Endothelial cell of umbilical vein (primary cell): ENCODE data around the gene KANSL1L. TPM values are rescaled to one million over a fixed set of nuclear protein-coding genes. Genes with fewer than 3 reads are reported as not detected.

ENCODE experiments used
- BruUV-seq: library from RNA; stranded (reverse); fragments of 400-500 nt; replicated peaks from 2 replicates; lab custom pipeline; 2021; lab: Mats Ljungman, UMichigan
- CTCF ChIA-PET: fragments of 300-600, 350-600 bp; sonication (Branson Sonifier 250); formaldehyde crosslinking; loops from one replicate; lab custom pipeline; 2021; ENCODE audit warnings: antibody characterized with exemption, inconsistent platforms; lab: Charles Lee
- POLR2A ChIA-PET: fragments of 300-600, 350-600 bp; sonication (Branson Sonifier 250); formaldehyde crosslinking; loops from one replicate; lab custom pipeline; 2021; ENCODE audit warnings: antibody characterized with exemption, inconsistent platforms; lab: Charles Lee
- DNase-seq: peaks from one replicate; pipeline ENCODE4 v3.0.0-alpha.2; 2011; ENCODE audit warnings: low read depth, low spot score
- FAIRE-seq: peaks from 2 replicates; lab custom pipeline; 2011; peaks lifted over from hg19 to GRCh38; lab: Jason Lieb, UNC
- H2AFZ ChIP-seq: 2 replicates; pipeline ENCODE4 v1.6.0; 2012; ENCODE audit warnings: low read depth, low read length, control low read depth, inconsistent platforms
- H3K27ac ChIP-seq: 2 replicates; pipeline ENCODE4 v1.5.1; 2011; ENCODE audit warnings: low read depth, mild to moderate bottlenecking, control low read depth, low read length, moderate library complexity; ENCODE audit not compliant: insufficient read depth
- H3K27me3 ChIP-seq, 2 experiments: 2 replicates each; pipeline versions ENCODE4 v1.6.0 to v1.6.1; 2011; ENCODE audit warnings: low read length in 2 of 2, mixed read lengths in 1 of 2; ENCODE audit not compliant: control insufficient read depth in 2 of 2, insufficient read depth in 2 of 2
- H3K36me3 ChIP-seq, 2 experiments: 2 replicates in 1 of 2; 3 replicates in 1 of 2; pipeline ENCODE4 v1.5.1; 2011; ENCODE audit warnings: low read length in 2 of 2, mild to moderate bottlenecking in 1 of 2, moderate library complexity in 1 of 2; ENCODE audit not compliant: control insufficient read depth in 2 of 2, insufficient read depth in 2 of 2; ENCODE audit errors: extremely low read depth in 1 of 2
- H3K4me1 ChIP-seq: 3 replicates; pipeline ENCODE4 v1.5.1; 2011; ENCODE audit warnings: mild to moderate bottlenecking, low read length; ENCODE audit not compliant: control insufficient read depth, insufficient read depth; ENCODE audit errors: extremely low read depth
- H3K4me2 ChIP-seq: 2 replicates; pipeline ENCODE4 v1.6.1; 2011; ENCODE audit warnings: low read length, control low read depth, mixed read lengths; ENCODE audit not compliant: insufficient read depth
- H3K4me3 ChIP-seq, 3 experiments: fragments of 200-600 bp in 1 of 3; sonication (generic), shearing (Covaris generic) in 1 of 3; replicated peaks in 1 of 3; 2 replicates each; pipeline ENCODE4 v1.5.1; 2011 to 2016; ENCODE audit warnings: control low read depth in 3 of 3, low read length in 3 of 3, mild to moderate bottlenecking in 2 of 3, inconsistent platforms in 1 of 3, low read depth in 1 of 3, moderate library complexity in 1 of 3; ENCODE audit not compliant: insufficient read depth in 1 of 3
- H3K79me2 ChIP-seq: 2 replicates; pipeline ENCODE4 v1.6.0; 2012; ENCODE audit warnings: low read length, inconsistent platforms; ENCODE audit not compliant: control insufficient read depth, insufficient read depth
- H3K9ac ChIP-seq: replicated peaks from 2 replicates; pipeline ENCODE3; 2011; ENCODE audit warnings: low read length, control low read depth; ENCODE audit not compliant: insufficient read depth; ENCODE audit errors: extremely low read depth
- H3K9me1 ChIP-seq: replicated peaks from 3 replicates; pipeline ENCODE4 v1.6.0; 2011; ENCODE audit warnings: mild to moderate bottlenecking, low read length; ENCODE audit not compliant: control insufficient read depth, insufficient read depth; ENCODE audit errors: extremely low read depth
- H3K9me3 ChIP-seq: replicated peaks from 2 replicates; pipeline ENCODE4 v1.5.1; 2012; ENCODE audit warnings: low read length, inconsistent platforms; ENCODE audit not compliant: control insufficient read depth, insufficient read depth
- H4K20me1 ChIP-seq: replicated peaks from 2 replicates; pipeline ENCODE3; 2011; ENCODE audit warnings: mild to moderate bottlenecking, low read length; ENCODE audit not compliant: control insufficient read depth, insufficient read depth; ENCODE audit errors: extremely low read depth
- CTCF ChIP-seq, 2 donors: IDR thresholded peaks; 1 replicate in 1 of 2; 2 replicates in 1 of 2; pipeline ENCODE4 v1.5.1; 2011; ENCODE audit warnings: low read length in 2 of 2, mild to moderate bottlenecking in 2 of 2, moderate library complexity in 2 of 2, control low read depth in 1 of 2, inconsistent platforms in 1 of 2, low read depth in 1 of 2; ENCODE audit not compliant: insufficient read depth in 1 of 2; ENCODE audit errors: extremely low read depth in 1 of 2
- EZH2 ChIP-seq: IDR thresholded peaks from 2 replicates; pipeline ENCODE4 v1.6.1; 2012; ENCODE audit warnings: borderline replicate concordance, low read depth, mild to moderate bottlenecking, moderate library complexity, low read length, inconsistent platforms; ENCODE audit not compliant: severe bottlenecking
- FOS ChIP-seq: IDR thresholded peaks from 2 replicates; pipeline ENCODE4 v1.6.1; 2011; ENCODE audit warnings: mild to moderate bottlenecking, low read length, moderate library complexity, borderline replicate concordance; ENCODE audit not compliant: insufficient read depth
- GATA2 ChIP-seq: IDR thresholded peaks from 2 replicates; pipeline ENCODE4 v1.7.0; 2011; ENCODE audit warnings: low read depth, mild to moderate bottlenecking, moderate library complexity, mixed read lengths, low read length; ENCODE audit not compliant: insufficient read length, insufficient read depth
- JUN ChIP-seq: IDR thresholded peaks from 2 replicates; pipeline ENCODE4 v1.6.1; 2011; ENCODE audit warnings: borderline replicate concordance, low read depth; ENCODE audit not compliant: insufficient read length, insufficient read depth
- MAX ChIP-seq: IDR thresholded peaks from 2 replicates; pipeline ENCODE4 v1.6.1; 2011; ENCODE audit not compliant: insufficient read depth, insufficient read length
- MYC ChIP-seq: IDR thresholded peaks from one replicate; pipeline ENCODE4 v1.6.1; 2011; ENCODE audit warnings: mild to moderate bottlenecking, low read depth, low read length
- POLR2A ChIP-seq: IDR thresholded peaks from 2 replicates; pipeline ENCODE4 v1.6.1; 2012; ENCODE audit warnings: low read depth, mild to moderate bottlenecking, control low read depth, low read length
- POLR2AphosphoS5 ChIP-seq: IDR thresholded peaks from 2 replicates; pipeline ENCODE4 v1.6.1; 2012; ENCODE audit warnings: low read depth, mild to moderate bottlenecking, control low read depth, low read length, moderate library complexity; ENCODE audit not compliant: insufficient read depth
- dilution Hi-C: fragments of 300-500 bp; cut with MboI; formaldehyde crosslinking; loops from one replicate; pipeline ENCODE4 v1.15.0; 2019; ENCODE audit warnings: low sequenced_read_pairs; ENCODE audit not compliant: extremely low pct_ligation_motif_present
- intact Hi-C: fragments of 100-400 bp; cut with micrococcal nuclease; formaldehyde crosslinking; loops from one replicate; pipeline ENCODE4 v1.10.0; 2022
- polyA plus RNA-seq, 4 experiments: library from polyadenylated mRNA; depleted of rRNA in 3 of 4; stranded (reverse) in 3 of 4; unstranded in 1 of 4; fragments of >200 nt; gene quantifications; 2 replicates each; pipeline versions ENCODE4 v1.2.1 to v1.2.3, GENCODE V29; 2011 to 2012; ENCODE audit warnings: missing spikeins in 1 of 4
- total RNA-seq: library from RNA; stranded (reverse); gene quantifications from 2 replicates; pipeline ENCODE4 v1.2.3, GENCODE V29; 2021

Gene KANSL1L
- total and polyA plus RNA-seq, 2 donors (not counting 3 experiments of a cell fraction or from before 2014, with no cell fraction given) = 4.3 to 14.0 TPM

- Histone ChIP-seq H2AFZ (no peak overlapping the region), H3K9me3 (no peaks in the 10 kb centered on the region), H3K4me2 (no peak overlapping the region), H3K36me3 (no peaks in the 10 kb centered on the region), H3K79me2 (peaks cover 33% of the 10 kb centered on the region), H4K20me1 (no peaks in the 10 kb centered on the region), H3K9ac (no peak overlapping the region), H3K9me1 (no peaks in the 10 kb centered on the region), H3K4me1 (peaks cover 26% of the 10 kb centered on the region), H3K27me3 (no peaks in the 10 kb centered on the region), H3K4me3 (no peak overlapping the region), H3K27ac (no peak overlapping the region)
- DNase-seq (no peak), FAIRE-seq (no peak)
- dilution Hi-C loops = no loop called here
- no TSS peak for BruUV-seq
- TF ChIP-seq MYC (no peak), POLR2AphosphoS5 (no peak), JUN (no peak), CTCF (IDR thresholded peaks at IDR 0.05; ENCODE audit: extremely low read depth in 1 of 2, insufficient read depth in 1 of 2, low read depth in 1 of 2, low read length in 2 of 2) (no peak), FOS (no peak), MAX (no peak), GATA2 (no peak), POLR2A (no peak), EZH2 (no peak)
- ChIA-PET CTCF (interaction anchor here (0.8 kb wide), 1 partner anchor 23 kb away, joined by 3 read pairs; no protein-coding TSS in a partner anchor), POLR2A (no interaction called here)
- intact Hi-C loops = loop anchor here (10.0 kb wide), 1 partner anchor 474 kb away; the partner anchor contains the start of gene LANCL1
Measured at GRCh38 chr2:210000464-210001324, 170.5 kb downstream of the KANSL1L start.
